ENCODE data around the gene CNNM2.

CNNM2 gene

DNA sequence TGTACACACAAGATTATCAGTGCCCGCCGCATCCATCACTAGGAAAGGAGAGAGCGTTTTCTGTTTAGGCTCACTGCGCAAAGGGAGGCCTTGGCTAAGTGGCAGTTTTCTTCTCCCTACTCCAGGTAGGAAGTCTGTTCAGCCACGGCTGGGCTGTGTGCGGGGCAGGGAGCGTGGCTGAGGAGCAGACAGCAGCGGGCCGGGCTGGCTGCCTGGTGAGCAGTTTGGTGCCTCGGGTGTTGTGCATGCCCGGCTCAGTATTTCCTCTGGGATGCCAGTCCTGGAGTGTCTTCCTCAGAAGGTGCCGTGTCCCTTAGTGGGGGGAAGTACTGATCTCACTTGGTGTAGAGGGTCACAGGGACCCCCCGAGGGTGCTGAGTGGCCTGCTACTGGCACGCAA lies 160.6 kb downstream of the CNNM2 start:
- TF ChIP-seq ZFP41 (tag by site-specific recombination; IDR thresholded peaks at IDR 0.05; ENCODE audit: borderline replicate concordance) (no peak), ZNF423 (tag by site-specific recombination; IDR thresholded peaks at IDR 0.05) (no peak), ZNF292 (tag by site-specific recombination; IDR thresholded peaks at IDR 0.05; ENCODE audit: borderline replicate concordance, low read depth) (no peak), ZNF350 (tag by site-specific recombination; IDR thresholded peaks at IDR 0.05) (no peak), ZNF510 (tag by site-specific recombination; IDR thresholded peaks at IDR 0.05; ENCODE audit: insufficient replicate concordance) (no peak), BCL11A (tag by site-specific recombination; IDR thresholded peaks at IDR 0.05; ENCODE audit: low read depth) (no peak), ZNF837 (tag by site-specific recombination; IDR thresholded peaks at IDR 0.05) (no peak), ZNF660 (tag by site-specific recombination; IDR thresholded peaks at IDR 0.05) (no peak), SCRT1 (tag by site-specific recombination; IDR thresholded peaks at IDR 0.05; ENCODE audit: borderline replicate concordance) (no peak), ZNF366 (tag by site-specific recombination; conservative IDR thresholded peaks at IDR 0.05) (no peak), ZNF501 (tag by site-specific recombination; IDR thresholded peaks at IDR 0.05) (no peak), SP3 (tag by site-specific recombination; IDR thresholded peaks at IDR 0.05) (no peak), SALL2 (tag by site-specific recombination; IDR thresholded peaks at IDR 0.05; ENCODE audit: borderline replicate concordance) (no peak), ZFP37 (tag by site-specific recombination; IDR thresholded peaks at IDR 0.05) (no peak)
- TF ChIP-seq, protein P1, sequence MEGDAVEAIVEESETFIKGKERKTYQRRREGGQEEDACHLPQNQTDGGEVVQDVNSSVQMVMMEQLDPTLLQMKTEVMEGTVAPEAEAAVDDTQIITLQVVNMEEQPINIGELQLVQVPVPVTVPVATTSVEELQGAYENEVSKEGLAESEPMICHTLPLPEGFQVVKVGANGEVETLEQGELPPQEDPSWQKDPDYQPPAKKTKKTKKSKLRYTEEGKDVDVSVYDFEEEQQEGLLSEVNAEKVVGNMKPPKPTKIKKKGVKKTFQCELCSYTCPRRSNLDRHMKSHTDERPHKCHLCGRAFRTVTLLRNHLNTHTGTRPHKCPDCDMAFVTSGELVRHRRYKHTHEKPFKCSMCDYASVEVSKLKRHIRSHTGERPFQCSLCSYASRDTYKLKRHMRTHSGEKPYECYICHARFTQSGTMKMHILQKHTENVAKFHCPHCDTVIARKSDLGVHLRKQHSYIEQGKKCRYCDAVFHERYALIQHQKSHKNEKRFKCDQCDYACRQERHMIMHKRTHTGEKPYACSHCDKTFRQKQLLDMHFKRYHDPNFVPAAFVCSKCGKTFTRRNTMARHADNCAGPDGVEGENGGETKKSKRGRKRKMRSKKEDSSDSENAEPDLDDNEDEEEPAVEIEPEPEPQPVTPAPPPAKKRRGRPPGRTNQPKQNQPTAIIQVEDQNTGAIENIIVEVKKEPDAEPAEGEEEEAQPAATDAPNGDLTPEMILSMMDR (tag by site-specific recombination; IDR thresholded peaks at IDR 0.05): no peak
- ChIA-PET POLR2A (no interaction called here), CTCF (interaction anchor here (0.6 kb wide), 1 partner anchor 24 kb away, joined by 3 read pairs; no protein-coding TSS in a partner anchor)
- Histone ChIP-seq H3K27ac (ENCODE audit: extremely low read depth, low read depth, low read length) (0 out of 2 replicates have a peak overlapping the region, but pooled peaks have one; percentile 14), H3K4me1 (ENCODE audit: control insufficient read depth, insufficient read depth, low read length) (no peaks in the 10 kb centered on the region), H3K36me3 (ENCODE audit: control insufficient read depth in 2 of 2, insufficient read depth in 1 of 2, low read length in 2 of 2) (peaks cover 0 to 50% of the 10 kb centered on the region in 2 experiments), H3K4me3 (ENCODE audit: low read depth, low read length) (no peak overlapping the region), H3K9me3 (ENCODE audit: control insufficient read depth, insufficient read depth, low read depth, low read length) (no peaks in the 10 kb centered on the region)

DNA sequence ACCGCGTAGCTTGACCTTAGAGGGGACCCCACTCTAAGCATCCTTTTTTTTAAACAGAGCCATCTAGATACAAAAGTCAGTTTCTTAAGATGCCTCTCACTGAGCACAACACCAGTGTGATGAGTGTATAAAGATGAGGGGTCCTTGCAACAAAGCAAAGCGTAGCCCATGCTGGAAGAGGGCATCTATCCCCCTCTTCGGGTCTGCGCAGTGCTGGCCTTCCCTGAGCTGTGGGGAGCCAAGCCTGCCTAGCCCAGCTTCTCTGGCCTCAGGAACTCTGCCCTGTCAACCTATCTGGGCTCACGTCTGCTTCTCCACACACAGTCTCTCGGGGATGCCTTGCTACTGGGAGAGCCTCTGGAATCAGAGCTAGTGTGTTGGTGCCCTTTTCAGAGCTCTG lies 161.0 kb downstream of the CNNM2 start:
- no peaks in the 10 kb centered on the region for H3K4me1 ChIP-seq (ENCODE audit: control insufficient read depth, insufficient read depth, low read length)

More for the DNA sequence above, 161.0 kb downstream of the CNNM2 start:
- TF ChIP-seq ZBTB7A (tag by site-specific recombination; IDR thresholded peaks at IDR 0.05; ENCODE audit: low read depth): no peak
- TF ChIP-seq, protein P2, sequence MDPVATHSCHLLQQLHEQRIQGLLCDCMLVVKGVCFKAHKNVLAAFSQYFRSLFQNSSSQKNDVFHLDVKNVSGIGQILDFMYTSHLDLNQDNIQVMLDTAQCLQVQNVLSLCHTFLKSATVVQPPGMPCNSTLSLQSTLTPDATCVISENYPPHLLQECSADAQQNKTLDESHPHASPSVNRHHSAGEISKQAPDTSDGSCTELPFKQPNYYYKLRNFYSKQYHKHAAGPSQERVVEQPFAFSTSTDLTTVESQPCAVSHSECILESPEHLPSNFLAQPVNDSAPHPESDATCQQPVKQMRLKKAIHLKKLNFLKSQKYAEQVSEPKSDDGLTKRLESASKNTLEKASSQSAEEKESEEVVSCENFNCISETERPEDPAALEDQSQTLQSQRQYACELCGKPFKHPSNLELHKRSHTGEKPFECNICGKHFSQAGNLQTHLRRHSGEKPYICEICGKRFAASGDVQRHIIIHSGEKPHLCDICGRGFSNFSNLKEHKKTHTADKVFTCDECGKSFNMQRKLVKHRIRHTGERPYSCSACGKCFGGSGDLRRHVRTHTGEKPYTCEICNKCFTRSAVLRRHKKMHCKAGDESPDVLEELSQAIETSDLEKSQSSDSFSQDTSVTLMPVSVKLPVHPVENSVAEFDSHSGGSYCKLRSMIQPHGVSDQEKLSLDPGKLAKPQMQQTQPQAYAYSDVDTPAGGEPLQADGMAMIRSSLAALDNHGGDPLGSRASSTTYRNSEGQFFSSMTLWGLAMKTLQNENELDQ (tag by site-specific recombination; IDR thresholded peaks at IDR 0.05; ENCODE audit: low read depth): no peak
- no peak for TF ChIP-seq KLF9 (tag by site-specific recombination; IDR thresholded peaks at IDR 0.05; ENCODE audit: low read depth)
- TF ChIP-seq HOXA7 (CRISPR knock-in tag; IDR thresholded peaks at IDR 0.05; ENCODE audit: borderline replicate concordance): no peak
- TF ChIP-seq, protein P3, sequence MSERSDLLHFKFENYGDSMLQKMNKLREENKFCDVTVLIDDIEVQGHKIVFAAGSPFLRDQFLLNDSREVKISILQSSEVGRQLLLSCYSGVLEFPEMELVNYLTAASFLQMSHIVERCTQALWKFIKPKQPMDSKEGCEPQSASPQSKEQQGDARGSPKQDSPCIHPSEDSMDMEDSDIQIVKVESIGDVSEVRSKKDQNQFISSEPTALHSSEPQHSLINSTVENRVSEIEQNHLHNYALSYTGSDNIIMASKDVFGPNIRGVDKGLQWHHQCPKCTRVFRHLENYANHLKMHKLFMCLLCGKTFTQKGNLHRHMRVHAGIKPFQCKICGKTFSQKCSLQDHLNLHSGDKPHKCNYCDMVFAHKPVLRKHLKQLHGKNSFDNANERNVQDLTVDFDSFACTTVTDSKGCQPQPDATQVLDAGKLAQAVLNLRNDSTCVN (tag by site-specific recombination; optimal IDR thresholded peaks at IDR 0.05): no peak
- TF ChIP-seq ZNF76 (tag by site-specific recombination; IDR thresholded peaks at IDR 0.05; ENCODE audit: borderline replicate concordance, low read depth): no peak
- TF ChIP-seq, protein P4, sequence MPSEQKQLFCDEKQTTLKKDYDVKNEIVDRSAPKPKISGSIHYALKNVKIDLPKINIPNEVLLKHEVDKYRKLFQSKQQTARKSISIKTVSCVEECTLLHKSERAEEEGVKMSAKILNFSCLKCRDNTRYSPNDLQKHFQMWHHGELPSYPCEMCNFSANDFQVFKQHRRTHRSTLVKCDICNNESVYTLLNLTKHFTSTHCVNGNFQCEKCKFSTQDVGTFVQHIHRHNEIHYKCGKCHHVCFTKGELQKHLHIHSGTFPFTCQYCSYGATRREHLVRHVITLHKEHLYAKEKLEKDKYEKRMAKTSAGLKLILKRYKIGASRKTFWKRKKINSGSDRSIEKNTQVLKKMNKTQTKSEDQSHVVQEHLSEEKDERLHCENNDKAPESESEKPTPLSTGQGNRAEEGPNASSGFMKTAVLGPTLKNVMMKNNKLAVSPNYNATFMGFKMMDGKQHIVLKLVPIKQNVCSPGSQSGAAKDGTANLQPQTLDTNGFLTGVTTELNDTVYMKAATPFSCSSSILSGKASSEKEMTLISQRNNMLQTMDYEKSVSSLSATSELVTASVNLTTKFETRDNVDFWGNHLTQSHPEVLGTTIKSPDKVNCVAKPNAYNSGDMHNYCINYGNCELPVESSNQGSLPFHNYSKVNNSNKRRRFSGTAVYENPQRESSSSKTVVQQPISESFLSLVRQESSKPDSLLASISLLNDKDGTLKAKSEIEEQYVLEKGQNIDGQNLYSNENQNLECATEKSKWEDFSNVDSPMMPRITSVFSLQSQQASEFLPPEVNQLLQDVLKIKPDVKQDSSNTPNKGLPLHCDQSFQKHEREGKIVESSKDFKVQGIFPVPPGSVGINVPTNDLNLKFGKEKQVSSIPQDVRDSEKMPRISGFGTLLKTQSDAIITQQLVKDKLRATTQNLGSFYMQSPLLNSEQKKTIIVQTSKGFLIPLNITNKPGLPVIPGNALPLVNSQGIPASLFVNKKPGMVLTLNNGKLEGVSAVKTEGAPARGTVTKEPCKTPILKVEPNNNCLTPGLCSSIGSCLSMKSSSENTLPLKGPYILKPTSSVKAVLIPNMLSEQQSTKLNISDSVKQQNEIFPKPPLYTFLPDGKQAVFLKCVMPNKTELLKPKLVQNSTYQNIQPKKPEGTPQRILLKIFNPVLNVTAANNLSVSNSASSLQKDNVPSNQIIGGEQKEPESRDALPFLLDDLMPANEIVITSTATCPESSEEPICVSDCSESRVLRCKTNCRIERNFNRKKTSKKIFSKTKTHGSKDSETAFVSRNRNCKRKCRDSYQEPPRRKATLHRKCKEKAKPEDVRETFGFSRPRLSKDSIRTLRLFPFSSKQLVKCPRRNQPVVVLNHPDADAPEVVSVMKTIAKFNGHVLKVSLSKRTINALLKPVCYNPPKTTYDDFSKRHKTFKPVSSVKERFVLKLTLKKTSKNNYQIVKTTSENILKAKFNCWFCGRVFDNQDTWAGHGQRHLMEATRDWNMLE (tag by site-specific recombination; conservative IDR thresholded peaks at IDR 0.05; ENCODE audit: low read depth): no peak
- TF ChIP-seq REPIN1 (tag by site-specific recombination; IDR thresholded peaks at IDR 0.05; ENCODE audit: low read depth): no peak
- no peak for TF ChIP-seq YY2 (tag by site-specific recombination; IDR thresholded peaks at IDR 0.05)
- ChIA-PET POLR2A (interaction anchor here (0.5 kb wide), 1 partner anchor 268 kb away, joined by 3 read pairs; no protein-coding TSS in a partner anchor), CTCF (interaction anchor here (0.6 to 2.5 kb wide), 2 partner anchors 9 to 152 kb away, joined by 4 to 9 read pairs; no protein-coding TSS in a partner anchor)
- no peak overlapping the region for H3K27ac ChIP-seq (ENCODE audit: extremely low read depth, low read depth, low read length)
- no peak overlapping the region for H3K4me3 ChIP-seq (ENCODE audit: low read depth, low read length)
- H3K9me3 ChIP-seq (ENCODE audit: control insufficient read depth, insufficient read depth, low read depth, low read length): no peaks in the 10 kb centered on the region
- H3K36me3 ChIP-seq (ENCODE audit: control insufficient read depth in 2 of 2, insufficient read depth in 1 of 2, low read length in 2 of 2): peaks cover 0 to 55% of the 10 kb centered on the region in 2 experiments; a peak in 2 of 3 replicates

Measured in HEK293 (cell line).